Body of pancreas (tissue), 4 donors: ENCODE data around the gene PRDM13. TPM values are rescaled to one million over a fixed set of nuclear protein-coding genes. Genes with fewer than 3 reads are reported as not detected.

ENCODE experiments used
- ATAC-seq: fragments of 150-250 bp; one replicate; pipeline ENCODE4 v1.9.1; 2016
- DNase-seq, 4 donors: peaks; one replicate each; pipeline ENCODE4 v3.0.0-alpha.2; 2019
- H3K27ac ChIP-seq, 4 donors: fragments of 200-600 bp; sonication (generic); 1 replicate in 3 of 4; 2 replicates in 1 of 4; pipeline versions ENCODE4 v1.5.1 to v1.6.1; 2016 to 2019; ENCODE audit warnings: mild to moderate bottlenecking in 1 of 4, mixed read lengths in 1 of 4, moderate library complexity in 1 of 4
- H3K27me3 ChIP-seq, 2 donors: fragments of 200-600 bp; sonication (generic); one replicate each; pipeline ENCODE4 v1.6.0; 2016; ENCODE audit warnings: mild to moderate bottlenecking in 1 of 2
- H3K36me3 ChIP-seq, 2 donors: fragments of 200-600 bp; sonication (generic); replicated peaks in 1 of 2; 2 replicates each; pipeline ENCODE4 v1.5.1; 2016; ENCODE audit warnings: low read depth in 2 of 2; ENCODE audit not compliant: insufficient read depth in 1 of 2
- H3K4me1 ChIP-seq: fragments of 200-600 bp; sonication (generic); one replicate; pipeline ENCODE4 v1.6.0; 2016
- H3K4me3 ChIP-seq, 2 donors: fragments of 200-600 bp; sonication (generic); 1 replicate in 1 of 2; 2 replicates in 1 of 2; pipeline ENCODE4 v1.5.1; 2016 to 2019
- H3K9me3 ChIP-seq, 3 donors: fragments of 200-600 bp; sonication (generic); 1 replicate in 2 of 3; 2 replicates in 1 of 3; pipeline ENCODE4 v1.5.1; 2016
- CTCF ChIP-seq, 7 experiments: fragments of 450-650 bp in 4 of 7; fragments of 200-600 bp in 3 of 7; sonication (generic) in 3 of 7; IDR thresholded peaks; one replicate each; pipeline ENCODE4 v1.5.1; 2016 to 2019; ENCODE audit warnings: antibody characterized with exemption in 7 of 7
- POLR2A ChIP-seq, 3 donors: fragments of 450-650 bp; IDR thresholded peaks; one replicate each; pipeline ENCODE4 v1.6.1; 2016; ENCODE audit warnings: antibody characterized with exemption in 3 of 3, mild to moderate bottlenecking in 2 of 3
- WGBS, 2 donors: methylation state at CpG; one replicate each; pipeline ENCODE4 v1.1.5; 2017; 5-methylcytosine and 5-hydroxymethylcytosine counted together
- intact Hi-C: fragments of 100-400 bp; cut with DNase I; formaldehyde crosslinking; loops from one replicate; pipeline ENCODE4 v1.15.1; 2023
- total RNA-seq, 2 donors: library from RNA; depleted of rRNA; stranded (reverse); fragments of >200 nt; gene quantifications; one replicate each; pipeline ENCODE4 v1.1.0, GENCODE V29; 2016

The PRDM13 gene
- total RNA-seq, 2 donors from 2014 or later: not detected

GRCh38 chr6:99613705-99614429 is 7.2 kb downstream of the PRDM13 start:
- DNase-seq: no peak

GRCh38 chr6:99614430-99615186 is 8.0 kb downstream of the PRDM13 start:
- TF ChIP-seq CTCF (IDR thresholded peaks at IDR 0.05): no peak
- no peak for TF ChIP-seq POLR2A (IDR thresholded peaks at IDR 0.05)
- Histone ChIP-seq H3K27me3 (peaks cover 0 to 67% of the 10 kb centered on the region in 2 donors), H3K4me3 (peak overlapping the region in 1 of 2 donors; percentile 8), H3K36me3 (no peaks in the 10 kb centered on the region), H3K4me1 (peaks cover 31% of the 10 kb centered on the region), H3K9me3 (no peaks in the 10 kb centered on the region), H3K27ac (no peak overlapping the region)
- 5 to 8% methylated on average over 34 to 55 of the region's 55 CpGs for WGBS, 2 donors
- intact Hi-C loops: no loop called here
- DNase-seq (peak in 1 of 4 donors; percentile 18), ATAC-seq (peak; percentile 15)

More at GRCh38 chr6:99613705-99614429, 7.2 kb downstream of the PRDM13 start:
- Histone ChIP-seq H3K4me3 (peak overlapping the region in 1 of 2 donors; percentile 8), H3K9me3 (no peaks in the 10 kb centered on the region), H3K27me3 (peaks cover 2 to 69% of the 10 kb centered on the region in 2 donors), H3K27ac (no peak overlapping the region), H3K36me3 (no peaks in the 10 kb centered on the region), H3K4me1 (peaks cover 26% of the 10 kb centered on the region)
- peak; percentile 58 for ATAC-seq
- 2% methylated on average over 80 of the region's 82 CpGs; no CpG with 5 or more reads in 1 of the 2 donors for WGBS, 2 donors
- intact Hi-C loops: no loop called here
- TF ChIP-seq POLR2A (IDR thresholded peaks at IDR 0.05) (no peak), CTCF (IDR thresholded peaks at IDR 0.05) (no peak)

- Histone ChIP-seq H3K9me3 (no peaks in the 10 kb centered on the region), H3K36me3 (no peaks in the 10 kb centered on the region), H3K27ac (no peak overlapping the region), H3K4me1 (peaks cover 31% of the 10 kb centered on the region), H3K4me3 (no peak overlapping the region), H3K27me3 (peaks cover 0 to 72% of the 10 kb centered on the region in 2 donors)
- 44 to 48% methylated on average over 2 of the region's 2 CpGs for WGBS, 2 donors
- intact Hi-C loops: no loop called here
- DNase-seq (no peak), ATAC-seq (no peak)
- no peak for TF ChIP-seq CTCF (IDR thresholded peaks at IDR 0.05)
- no peak for TF ChIP-seq POLR2A (IDR thresholded peaks at IDR 0.05)
Measured at GRCh38 chr6:99617131-99617530, 10.5 kb downstream of the PRDM13 start.

DNA sequence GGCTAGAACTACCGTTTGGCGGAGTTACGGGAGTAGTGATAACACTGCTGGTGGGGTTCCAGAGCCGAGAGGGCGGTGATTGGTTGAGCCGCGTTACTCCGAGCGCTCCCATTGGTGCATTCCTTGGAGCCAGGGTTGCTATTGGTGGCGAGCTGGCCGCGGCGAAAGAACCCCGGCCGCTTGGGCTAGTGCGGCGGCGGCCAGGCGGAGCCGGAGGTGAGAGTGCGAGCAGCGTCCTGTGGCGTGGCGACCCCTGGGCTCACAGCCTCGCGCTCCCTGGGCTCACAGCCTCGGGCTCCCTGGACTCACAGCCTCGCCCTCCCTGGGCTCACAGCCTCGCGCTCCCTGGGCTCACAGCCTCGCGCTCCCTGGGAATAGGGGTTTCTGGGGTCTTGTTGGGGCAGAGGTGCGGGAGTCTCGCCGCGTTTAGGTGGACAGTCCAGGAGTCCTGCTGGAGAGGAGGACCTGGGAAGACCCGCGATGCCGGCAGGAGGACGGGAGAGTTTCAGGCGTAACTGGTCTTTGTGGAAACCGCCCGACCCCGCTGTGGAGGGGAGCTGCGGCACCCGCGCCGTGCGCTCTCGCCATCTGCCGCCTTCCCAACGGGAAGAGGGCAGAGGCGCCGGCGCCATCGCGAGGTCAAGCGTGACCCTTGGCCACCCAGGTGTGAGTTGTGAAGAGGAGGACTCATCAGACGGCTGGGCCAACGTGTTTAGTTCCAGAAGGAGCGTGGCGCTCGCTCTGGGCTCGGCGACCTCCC is 12.2 kb downstream of the PRDM13 start:
- ATAC-seq (no peak), DNase-seq (no peak)
- Histone ChIP-seq H3K27me3 (peaks cover 0 to 55% of the 10 kb centered on the region in 2 donors), H3K4me3 (no peak overlapping the region), H3K4me1 (peaks cover 20% of the 10 kb centered on the region), H3K9me3 (no peaks in the 10 kb centered on the region), H3K36me3 (no peaks in the 10 kb centered on the region), H3K27ac (no peak overlapping the region)
- TF ChIP-seq CTCF (IDR thresholded peaks at IDR 0.05) (no peak), POLR2A (IDR thresholded peaks at IDR 0.05) (no peak)
- 6 to 9% methylated on average over 24 to 65 of the region's 65 CpGs for WGBS, 2 donors
- intact Hi-C loops: no loop called here
